ENCODE data around the gene GPR52.
"Not testable (repeated sequence)": the region's sequence is repeated elsewhere in the genome, so short reads cannot be mapped to it uniquely, and the experiment has no call there.

The GPR52 gene, protein sequence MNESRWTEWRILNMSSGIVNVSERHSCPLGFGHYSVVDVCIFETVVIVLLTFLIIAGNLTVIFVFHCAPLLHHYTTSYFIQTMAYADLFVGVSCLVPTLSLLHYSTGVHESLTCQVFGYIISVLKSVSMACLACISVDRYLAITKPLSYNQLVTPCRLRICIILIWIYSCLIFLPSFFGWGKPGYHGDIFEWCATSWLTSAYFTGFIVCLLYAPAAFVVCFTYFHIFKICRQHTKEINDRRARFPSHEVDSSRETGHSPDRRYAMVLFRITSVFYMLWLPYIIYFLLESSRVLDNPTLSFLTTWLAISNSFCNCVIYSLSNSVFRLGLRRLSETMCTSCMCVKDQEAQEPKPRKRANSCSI

DNA sequence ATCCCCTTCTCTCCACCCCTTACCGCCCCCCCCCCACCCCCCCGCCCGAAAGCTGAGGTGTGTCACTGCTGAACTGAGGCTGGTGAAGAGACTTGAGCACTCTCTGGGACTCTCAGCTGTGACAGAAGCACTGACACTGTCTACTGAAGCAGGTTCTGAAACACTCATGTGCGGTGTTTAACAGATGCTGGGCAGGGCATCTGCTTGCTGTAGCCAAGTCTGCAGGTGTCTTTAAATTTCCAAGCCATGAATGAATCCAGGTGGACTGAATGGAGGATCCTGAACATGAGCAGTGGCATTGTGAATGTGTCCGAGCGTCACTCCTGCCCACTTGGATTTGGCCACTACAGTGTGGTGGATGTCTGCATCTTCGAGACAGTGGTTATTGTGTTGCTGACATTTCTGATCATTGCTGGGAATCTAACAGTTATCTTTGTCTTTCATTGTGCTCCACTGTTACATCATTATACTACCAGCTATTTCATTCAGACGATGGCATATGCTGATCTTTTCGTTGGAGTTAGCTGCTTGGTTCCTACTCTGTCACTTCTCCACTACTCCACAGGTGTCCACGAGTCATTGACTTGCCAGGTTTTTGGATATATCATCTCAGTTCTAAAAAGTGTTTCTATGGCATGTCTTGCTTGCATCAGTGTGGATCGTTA, at the start of gene GPR52:
Gene GPR52 (plus strand): TSS at position 99 of the 665 bp plus-strand sequence. CDS start 148 bp downstream, at position 247.
- DNase-seq (ENCODE audit: low spot score) = no peak

DNA sequence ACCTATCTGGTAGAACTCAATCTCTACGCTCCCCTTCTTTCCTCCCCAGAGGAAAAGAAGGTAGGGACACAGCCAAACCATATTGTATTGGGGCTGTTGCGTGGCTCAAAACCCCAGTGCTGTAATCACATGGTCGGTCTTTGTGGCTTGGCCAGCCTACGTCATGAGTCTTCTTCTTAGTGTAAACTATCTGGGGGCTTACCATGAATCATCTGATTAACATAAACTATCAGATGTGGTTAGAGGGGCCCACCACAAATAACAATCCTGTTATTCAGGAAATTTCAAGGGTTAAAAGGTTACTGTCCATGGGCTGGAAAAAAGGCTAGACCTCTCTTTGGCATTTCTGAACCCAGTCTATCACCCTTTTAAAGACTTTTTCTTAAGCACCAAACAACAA, 49.5 kb upstream of the GPR52 start:
- no peak for DNase-seq (ENCODE audit: low spot score)

DNA sequence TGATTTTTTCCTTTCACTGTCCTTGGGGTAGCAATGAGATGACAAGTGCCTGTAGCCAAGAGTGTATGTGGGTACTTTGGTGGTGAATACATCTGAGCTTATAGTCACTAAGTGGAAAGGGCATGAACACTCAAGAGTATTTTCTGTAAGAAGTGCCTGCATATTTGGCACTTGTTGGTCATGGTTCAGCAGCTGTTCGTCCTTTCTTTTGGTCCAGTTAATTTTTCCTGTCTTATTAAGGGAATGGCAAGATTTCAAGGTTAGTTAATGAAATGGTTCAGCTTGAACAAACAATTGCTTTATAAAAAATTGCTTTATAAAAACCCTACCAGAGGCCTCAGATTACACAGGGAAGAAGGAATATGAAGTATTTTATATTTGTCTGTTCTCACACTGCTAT, 48.6 kb upstream of the GPR52 start:
- DNase-seq (ENCODE audit: low spot score) = no peak

DNA sequence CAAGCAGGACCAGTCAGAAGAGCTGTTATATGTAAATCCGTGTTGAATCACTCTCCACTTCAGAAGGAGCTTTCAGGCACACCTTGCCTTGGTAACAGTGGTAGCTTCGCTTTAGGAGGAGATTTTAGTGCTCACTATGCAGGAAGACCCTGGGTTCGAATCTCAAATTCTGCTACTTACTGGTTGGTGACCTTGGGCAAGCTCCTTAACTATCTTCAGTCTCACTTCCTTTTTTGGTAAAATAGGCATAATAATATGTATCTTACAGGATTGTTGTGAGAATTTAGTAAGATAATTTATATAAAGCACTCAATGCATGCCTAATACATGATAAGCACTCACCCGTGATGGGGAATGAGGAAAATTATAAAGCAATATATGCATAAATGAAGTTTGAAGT, 46.7 kb upstream of the GPR52 start:
- no peak for DNase-seq (ENCODE audit: low spot score)

DNA sequence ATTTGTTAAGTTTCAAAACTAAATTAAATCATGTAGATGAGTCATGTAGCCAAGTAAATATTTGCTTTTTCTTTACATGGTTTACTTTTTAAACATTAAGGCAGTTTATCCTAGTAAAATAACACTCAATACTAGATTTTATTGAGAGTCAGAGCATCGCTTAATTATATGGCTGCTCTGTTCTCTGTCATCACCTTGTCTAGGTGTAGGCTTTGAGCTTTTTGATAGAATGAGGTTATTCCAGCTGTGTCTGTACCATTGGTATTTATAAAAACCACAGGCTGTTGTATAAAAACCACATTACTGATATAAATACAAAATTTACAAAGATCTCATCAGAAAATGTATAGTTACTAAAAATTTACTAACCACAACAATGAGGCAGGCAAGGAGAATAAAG, 42.5 kb upstream of the GPR52 start:
- no peak for DNase-seq (ENCODE audit: low spot score)

DNA sequence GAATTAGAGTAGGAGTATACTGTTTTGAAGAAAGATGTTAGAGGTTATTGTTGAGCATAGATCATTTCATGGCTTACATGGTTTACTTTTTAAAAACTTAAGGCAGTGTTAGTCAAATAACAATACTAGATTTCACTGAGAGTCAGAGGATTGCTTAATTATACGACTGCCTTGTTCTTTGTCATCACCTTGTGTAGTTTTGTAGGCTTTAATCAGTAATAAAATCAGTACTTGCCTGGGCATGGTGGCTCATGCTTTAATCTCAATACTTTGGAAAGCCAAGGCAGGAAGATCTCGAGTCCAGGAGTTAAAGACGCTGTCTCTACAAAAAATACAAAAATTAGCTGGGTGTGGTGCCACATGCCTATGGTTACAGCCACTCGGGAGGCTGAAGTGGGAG, 41.3 kb upstream of the GPR52 start:
- no peak for DNase-seq (ENCODE audit: low spot score)

DNA sequence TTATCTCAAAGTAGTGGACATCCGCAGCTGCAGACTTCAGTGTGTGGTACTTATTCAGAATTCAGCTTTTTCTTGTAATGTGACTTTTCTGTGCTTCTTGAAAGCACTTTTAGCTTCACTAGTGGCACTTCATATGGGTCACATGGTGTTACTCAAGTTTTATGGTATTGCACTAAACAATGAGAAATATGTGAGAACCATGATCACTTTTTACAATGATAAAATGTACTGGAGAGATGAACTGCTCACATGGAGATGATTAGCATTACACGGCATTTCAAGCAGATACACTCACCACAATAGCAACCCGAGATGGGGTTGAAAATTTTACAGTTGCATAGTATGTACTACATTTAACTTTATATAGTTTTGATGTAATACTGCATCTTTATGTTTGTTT, 40.1 kb upstream of the GPR52 start:
- DNase-seq (ENCODE audit: low spot score) = no peak

DNA sequence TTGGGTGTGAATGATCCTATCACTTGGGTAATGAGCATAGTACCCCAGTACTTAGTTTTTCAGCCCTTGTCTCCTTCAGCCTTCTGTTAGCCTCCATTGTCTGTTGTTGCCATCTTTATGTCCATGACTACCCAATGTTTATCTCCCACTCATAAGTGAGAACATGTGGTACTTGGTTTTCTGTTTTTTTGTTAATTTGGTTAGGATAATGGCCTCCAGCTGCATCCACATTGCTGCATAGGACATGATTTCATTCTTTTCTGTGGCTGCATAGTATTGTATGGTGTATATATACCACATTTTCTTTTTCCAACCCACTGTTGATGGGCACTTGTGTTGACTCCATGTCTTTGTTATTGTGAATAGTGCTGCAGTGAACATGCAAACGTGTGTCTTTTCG, 39.6 kb upstream of the GPR52 start:
- DNase-seq (ENCODE audit: low spot score) = no peak

DNA sequence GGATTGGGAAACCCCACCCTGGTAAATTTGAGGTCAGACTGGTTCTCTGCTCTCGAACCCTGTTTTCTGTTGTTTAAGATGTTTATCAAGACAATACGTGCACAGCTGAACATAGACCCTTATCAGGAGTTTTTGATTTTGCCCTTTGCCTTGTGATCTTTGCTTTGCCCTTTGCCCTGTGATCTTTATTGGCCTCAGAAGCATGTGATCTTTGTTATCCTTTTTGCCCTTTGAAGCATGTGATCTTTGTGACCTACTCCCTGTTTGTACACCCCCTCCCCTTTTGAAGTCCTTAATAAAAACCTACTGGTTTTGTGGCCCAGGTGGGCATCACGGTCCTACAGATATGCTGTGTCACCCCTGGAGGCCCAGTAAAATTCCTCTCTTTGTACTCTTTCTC, 38.0 kb upstream of the GPR52 start:
- DNase-seq (ENCODE audit: low spot score) = not testable (repeated sequence)

DNA sequence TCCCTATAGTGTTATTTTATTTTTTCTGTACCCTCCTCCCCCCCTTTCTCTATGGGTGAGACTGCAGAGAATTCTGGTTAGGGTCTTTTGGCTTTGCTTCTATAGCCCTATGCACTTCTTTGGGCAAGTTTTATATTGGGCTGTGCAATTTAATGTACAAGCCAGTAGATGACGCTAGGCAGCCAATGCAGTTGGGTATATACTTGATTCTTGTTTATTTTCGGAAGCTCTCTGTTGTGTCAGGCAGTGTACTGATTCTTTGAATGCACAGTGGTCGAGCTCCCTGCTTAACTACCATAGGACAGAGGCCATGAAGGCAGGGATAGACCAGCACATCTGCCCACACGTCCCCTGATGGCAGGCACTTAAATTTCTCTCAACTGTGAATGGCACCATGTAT, 34.1 kb upstream of the GPR52 start:
- DNase-seq (ENCODE audit: low spot score) = no peak

DNA sequence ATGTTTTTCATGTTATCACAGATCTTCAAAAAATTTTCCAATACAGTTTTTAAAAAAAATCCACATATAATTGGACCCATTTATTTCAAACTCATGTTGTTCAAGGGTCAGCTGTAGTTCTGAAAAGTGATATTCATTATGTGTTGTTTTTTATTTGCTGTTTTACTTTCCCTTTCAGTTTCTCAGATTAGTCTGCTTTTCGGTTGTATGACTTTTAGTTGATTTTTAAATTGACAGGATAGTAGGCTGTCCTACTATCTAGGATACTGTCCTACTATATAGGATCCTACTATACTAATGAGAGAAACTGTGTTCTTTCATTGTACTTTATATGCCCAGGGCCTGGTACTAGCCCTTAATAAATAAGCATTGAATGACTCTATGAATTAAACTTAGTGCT, 33.6 kb upstream of the GPR52 start:
- DNase-seq (ENCODE audit: low spot score) = no peak

DNA sequence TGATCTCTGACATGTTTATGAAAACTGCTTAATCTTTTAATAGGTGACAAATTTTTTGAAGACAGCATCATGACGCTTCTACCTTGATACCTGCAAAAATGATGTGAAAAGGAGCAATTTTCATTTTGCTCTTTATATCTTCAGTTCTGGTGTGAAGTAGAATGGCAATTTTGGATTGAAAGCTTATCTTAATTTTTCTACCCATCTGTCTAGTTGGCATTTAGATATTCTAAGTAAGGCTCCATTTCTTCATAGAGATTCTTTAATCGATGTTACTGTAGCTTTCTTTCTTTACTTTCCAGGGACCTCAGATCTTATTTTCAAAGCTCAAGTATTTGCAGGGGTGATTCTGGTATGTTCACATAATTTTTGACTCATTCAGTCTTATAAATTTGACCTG, 32.3 kb upstream of the GPR52 start:
- no peak for DNase-seq (ENCODE audit: low spot score)

DNA sequence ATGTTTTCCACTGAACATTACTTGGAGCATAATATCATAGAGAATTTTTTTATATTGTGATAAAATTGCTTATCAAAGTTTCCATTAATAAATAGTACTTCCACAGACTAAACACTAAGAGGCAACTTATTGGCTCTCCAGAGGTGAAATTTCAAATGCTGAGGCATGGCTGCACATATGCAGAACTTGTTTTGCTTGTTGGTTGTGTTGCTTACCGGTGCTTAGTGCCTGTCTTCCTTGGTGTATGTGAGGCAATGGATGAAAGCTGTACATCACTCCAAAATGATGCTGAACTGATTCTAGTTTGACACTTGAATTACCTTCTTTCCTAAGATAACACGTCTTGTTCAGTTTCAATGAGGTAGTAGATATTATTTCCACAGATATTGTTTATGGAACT, 29.8 kb upstream of the GPR52 start:
- DNase-seq (ENCODE audit: low spot score) = no peak

DNA sequence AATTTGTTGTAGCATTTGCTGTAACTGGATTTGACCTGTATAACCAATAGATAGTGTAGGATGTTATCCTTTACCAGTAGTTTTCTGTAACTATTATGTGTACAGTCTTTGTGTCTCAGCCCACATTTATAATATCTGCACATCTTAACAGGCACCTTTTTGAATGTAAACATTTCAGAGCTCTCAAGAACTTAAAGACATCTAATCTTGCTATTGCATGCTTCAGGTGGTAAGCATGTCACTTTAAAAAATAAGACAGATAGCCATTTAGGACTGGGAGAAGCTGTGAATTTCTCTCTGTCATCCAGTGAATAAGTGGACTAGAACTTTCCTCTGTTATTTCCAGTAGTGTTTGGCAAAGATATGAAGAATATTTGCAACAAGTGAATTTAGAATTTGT, 22.6 kb upstream of the GPR52 start:
- DNase-seq (ENCODE audit: low spot score) = no peak

DNA sequence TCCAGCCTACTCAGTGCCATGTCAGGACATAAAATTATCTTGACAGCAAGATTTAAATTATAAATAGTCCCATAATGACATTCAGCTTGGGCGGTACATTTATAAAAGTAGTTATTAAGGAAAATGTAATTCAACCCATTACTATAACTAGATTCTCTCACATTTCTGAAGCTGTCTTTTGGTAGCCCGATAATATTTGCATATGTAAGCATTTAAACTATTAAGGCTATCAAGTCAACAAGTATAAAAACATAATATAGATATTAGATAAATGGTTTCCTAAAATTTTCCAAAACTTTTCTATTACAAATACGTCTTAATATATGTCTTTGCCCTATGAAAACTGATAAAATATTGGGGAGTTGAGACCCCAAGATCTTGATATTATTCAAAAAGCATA, 21.6 kb upstream of the GPR52 start:
- DNase-seq (ENCODE audit: low spot score) = no peak

DNA sequence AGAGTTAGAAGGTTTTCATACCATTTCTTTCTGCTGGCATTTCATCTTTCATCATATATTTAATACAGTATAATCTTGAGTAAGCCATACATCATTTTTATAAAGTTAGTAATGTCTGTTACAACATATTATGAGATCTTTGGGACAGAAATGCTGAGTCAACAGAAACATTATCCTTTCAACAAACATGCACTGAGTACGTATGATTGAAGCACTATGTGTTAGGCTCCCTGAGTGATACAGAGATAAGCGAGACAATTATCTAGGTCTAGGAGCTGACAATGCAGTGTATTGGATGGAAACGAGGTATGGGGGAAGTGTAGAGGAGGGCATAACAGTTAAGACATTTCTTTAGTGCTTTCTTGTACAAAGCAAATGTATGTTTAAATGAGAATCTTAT, 19.7 kb upstream of the GPR52 start:
- no peak for DNase-seq (ENCODE audit: low spot score)

DNA sequence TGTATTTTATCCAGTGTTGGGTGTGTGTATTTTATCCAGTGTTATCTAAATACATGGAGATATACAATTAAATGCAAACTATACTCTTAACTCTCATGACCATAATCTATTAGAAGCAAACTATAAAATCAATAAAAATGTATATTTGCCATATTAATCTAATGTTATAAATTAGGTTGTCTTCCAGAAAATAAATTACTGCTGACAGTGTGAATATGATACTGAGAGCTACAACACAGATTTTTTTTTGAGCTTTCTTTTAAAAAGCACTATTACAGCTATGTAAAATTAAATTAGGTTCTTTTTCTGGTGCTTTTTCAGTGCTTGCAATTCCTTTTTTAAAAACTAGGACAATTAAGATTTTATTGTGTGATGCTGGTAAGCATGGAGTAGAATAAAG, 19.0 kb upstream of the GPR52 start:
- DNase-seq (ENCODE audit: low spot score) = no peak

DNA sequence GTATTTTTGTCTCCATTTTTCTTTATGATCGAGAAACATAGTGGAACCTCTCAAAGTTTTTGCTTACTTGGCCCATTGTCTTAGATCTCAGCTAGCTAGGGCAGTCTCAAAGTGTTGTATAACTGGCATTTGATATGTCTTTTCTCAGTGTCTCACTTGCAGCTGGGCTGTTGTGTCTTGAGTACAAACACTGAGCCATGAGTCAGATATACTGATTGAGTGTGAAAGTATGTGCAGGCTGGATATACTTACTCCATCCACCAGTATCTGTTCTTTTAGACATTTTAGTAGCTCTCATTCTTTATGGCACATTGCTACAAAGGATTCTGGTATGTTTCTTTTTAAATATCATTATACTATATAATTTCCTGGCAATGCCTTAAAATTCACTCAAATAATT, 14.3 kb upstream of the GPR52 start:
- DNase-seq (ENCODE audit: low spot score) = no peak

DNA sequence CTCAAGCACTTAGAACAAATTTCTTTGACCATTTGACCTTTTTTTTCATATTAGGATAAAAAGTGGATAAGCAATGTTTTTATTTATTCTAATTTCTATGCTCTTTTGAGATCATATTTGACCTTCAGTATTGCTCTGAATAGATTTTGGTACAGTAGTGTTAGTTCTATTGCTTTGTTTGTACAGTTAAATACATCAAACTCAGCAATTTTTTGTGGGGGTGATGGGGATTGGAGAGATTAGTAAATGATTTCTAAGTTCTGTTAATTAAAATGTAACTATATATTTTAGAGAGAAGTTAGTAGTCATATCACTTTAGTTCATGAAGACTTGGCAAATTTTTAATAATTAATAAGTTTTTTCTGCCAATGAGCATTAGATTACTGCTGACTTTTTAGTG, 2.4 kb upstream of the GPR52 start:
- no peak for DNase-seq (ENCODE audit: low spot score)

DNA sequence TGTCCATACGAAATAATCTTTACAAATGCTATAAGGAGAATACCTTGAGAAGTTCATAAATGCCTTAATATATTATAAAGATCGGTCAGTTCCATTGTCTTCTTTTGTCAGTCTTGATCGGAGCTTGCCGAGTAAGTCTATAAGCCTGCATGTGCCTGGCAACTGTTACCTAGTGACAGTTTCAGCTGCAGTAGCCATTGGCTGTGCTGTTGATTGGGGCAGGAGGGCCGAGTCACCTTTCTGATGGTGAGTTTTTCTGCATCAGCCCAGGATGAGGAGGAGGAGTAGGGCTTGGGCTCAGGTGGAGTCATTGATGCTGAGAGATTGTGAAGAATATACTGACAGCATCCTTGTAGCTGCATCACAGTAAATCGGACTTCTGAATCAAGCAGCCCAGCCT, 1.9 kb upstream of the GPR52 start:
- DNase-seq (ENCODE audit: low spot score) = no peak

DNA sequence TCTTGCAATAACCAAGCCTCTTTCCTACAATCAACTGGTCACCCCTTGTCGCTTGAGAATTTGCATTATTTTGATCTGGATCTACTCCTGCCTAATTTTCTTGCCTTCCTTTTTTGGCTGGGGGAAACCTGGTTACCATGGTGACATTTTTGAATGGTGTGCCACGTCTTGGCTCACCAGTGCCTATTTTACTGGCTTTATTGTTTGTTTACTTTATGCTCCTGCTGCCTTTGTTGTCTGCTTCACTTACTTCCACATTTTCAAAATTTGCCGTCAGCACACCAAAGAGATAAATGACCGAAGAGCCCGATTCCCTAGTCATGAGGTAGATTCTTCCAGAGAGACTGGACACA, 743 bp downstream of the GPR52 start:
- DNase-seq (ENCODE audit: low spot score) = no peak

DNA sequence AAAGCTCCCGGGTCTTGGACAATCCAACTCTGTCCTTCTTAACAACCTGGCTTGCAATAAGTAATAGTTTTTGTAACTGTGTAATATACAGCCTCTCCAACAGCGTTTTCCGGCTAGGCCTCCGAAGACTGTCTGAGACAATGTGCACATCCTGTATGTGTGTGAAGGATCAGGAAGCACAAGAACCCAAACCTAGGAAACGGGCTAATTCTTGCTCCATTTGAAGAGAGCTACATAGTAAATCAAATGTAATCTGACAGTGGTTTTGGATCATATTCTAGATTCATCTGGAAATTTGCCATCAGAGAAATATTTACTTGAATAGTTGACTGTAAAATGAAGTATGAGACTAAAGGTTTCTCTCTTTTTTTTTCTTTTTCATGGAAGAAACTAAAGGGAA, 1.2 kb downstream of the GPR52 start:
- no peak for DNase-seq (ENCODE audit: low spot score)

DNA sequence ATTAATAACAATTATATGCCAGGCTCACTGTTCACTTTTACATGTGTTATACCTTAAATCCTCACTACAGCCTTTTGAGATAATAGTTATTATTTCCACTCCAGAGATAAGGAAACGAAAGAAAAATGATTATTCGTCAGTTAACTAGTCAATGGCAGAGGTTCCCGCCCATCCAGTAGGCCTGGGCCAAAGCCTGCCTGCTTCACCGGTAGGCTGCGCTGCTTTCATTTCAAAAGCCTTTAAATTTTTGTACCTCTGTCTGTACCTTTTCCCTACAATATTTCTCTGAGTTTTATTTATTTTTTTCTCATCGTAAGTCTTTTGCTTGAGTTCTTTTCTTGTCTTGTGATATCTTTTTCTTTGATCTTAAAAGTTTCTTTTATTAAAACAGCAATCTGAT, 3.6 kb downstream of the GPR52 start:
- no peak for DNase-seq (ENCODE audit: low spot score)

DNA sequence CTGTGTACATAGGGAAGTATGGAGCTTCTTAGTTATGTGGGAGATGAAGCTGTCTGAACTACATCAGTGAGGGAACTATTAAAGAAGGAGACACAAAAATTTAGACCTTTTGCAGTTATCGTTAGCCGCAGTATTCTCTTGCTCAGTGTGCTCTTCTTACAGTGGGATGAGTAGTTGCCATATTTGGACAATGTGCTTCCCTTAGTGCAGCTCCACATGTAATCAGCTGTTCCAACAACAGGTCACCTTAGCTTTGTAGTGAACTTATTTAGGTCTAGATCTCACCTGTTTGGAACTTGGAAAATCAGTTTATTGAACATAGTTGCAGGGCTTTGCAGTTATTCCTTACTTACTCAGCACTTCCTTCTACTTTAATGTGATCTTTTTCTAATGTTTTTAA, 18.1 kb downstream of the GPR52 start:
- DNase-seq (ENCODE audit: low spot score) = no peak

Measured in germinal center (tissue), 1 donor.